SK-N-SH treated with all-trans-retinoic acid at 6 μM for 48 hours (cell line): ENCODE data around the gene LAIR2.

Source experiments
- ATAC-seq: fragments of 200-7000 bp; cut with Tn5 transposase; 3 replicates; pipeline ENCODE4 v1.9.1; 2020; ENCODE audit warnings: mild to moderate bottlenecking, moderate library complexity
- BACH2 ChIP-seq: fragments of 250-450 bp; sonication (Bioruptor Pico); IDR thresholded peaks from 2 replicates; pipeline ENCODE4 v1.9.0; 2021; ENCODE audit warnings: mild to moderate bottlenecking, borderline replicate concordance
- SNAI2 ChIP-seq: fragments of 250-450 bp; sonication (Bioruptor Pico); IDR thresholded peaks from 2 replicates; pipeline ENCODE4 v1.5.0; 2020; ENCODE audit warnings: mild to moderate bottlenecking, moderate library complexity
- TF ChIP-seq, protein P1 (sequence below): fragments of 250-450 bp; sonication (Bioruptor Pico); IDR thresholded peaks from 2 replicates; pipeline ENCODE4 v1.8.0; 2021; ENCODE audit warnings: low read depth, mild to moderate bottlenecking, moderate library complexity, borderline replicate concordance

LAIR2 gene

DNA sequence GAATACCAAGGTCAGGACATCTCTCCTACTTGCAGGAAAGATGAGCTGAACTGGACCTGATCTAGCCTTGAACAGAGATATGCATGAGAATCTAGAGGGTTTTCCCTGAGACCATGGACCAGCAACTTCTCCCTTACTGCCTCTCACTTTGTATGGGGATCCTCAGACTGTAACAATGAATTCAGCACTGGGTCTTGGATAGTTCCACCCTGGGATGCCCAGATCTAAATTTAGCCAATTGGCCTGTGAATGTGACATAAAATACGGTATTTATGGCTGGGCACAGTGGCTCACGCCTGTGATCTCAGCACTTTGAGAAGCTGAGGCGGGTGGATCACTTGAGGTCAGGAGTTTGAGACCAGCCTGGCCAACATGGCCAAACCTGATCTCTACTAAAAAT lies 55.7 kb downstream of the LAIR2 start:
- no peak for ATAC-seq
- TF ChIP-seq BACH2 (CRISPR knock-in tag) (no peak), SNAI2 (CRISPR knock-in tag) (no peak)
- TF ChIP-seq, protein P1, sequence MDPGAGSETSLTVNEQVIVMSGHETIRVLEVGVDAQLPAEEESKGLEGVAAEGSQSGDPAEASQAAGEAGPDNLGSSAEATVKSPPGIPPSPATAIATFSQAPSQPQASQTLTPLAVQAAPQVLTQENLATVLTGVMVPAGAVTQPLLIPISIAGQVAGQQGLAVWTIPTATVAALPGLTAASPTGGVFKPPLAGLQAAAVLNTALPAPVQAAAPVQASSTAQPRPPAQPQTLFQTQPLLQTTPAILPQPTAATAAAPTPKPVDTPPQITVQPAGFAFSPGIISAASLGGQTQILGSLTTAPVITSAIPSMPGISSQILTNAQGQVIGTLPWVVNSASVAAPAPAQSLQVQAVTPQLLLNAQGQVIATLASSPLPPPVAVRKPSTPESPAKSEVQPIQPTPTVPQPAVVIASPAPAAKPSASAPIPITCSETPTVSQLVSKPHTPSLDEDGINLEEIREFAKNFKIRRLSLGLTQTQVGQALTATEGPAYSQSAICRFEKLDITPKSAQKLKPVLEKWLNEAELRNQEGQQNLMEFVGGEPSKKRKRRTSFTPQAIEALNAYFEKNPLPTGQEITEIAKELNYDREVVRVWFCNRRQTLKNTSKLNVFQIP (CRISPR knock-in tag): no peak
